BLaER1 treated with 17β-estradiol and CSF1 and Interleukin-3, amounts not matched to agents 10 nM and 100 nM (cell line): ENCODE data around the gene TCF23.

Experiments used
- H3K27ac ChIP-seq, 11 experiments: shearing (Covaris generic); formaldehyde crosslinking; 2 replicates each; pipeline ENCODE4 v1.8.1; 2022
- H3K27me3 ChIP-seq, 11 experiments: shearing (Covaris generic); formaldehyde crosslinking; 2 replicates each; pipeline ENCODE4 v1.8.1; 2022
- H3K36me3 ChIP-seq, 11 experiments: shearing (Covaris generic); formaldehyde crosslinking; 2 replicates each; pipeline ENCODE4 v1.8.1; 2022
- H3K4me1 ChIP-seq, 10 experiments: shearing (Covaris generic); formaldehyde crosslinking; 2 replicates each; pipeline ENCODE4 v1.8.1; 2022
- H3K4me2 ChIP-seq, 11 experiments: shearing (Covaris generic); formaldehyde crosslinking; 2 replicates each; pipeline ENCODE4 v1.8.1; 2022
- H3K4me3 ChIP-seq, 10 experiments: shearing (Covaris generic); formaldehyde crosslinking; 2 replicates each; pipeline ENCODE4 v1.8.1; 2022
- H3K9ac ChIP-seq, 11 experiments: shearing (Covaris generic); formaldehyde crosslinking; 2 replicates each; pipeline ENCODE4 v1.8.1; 2022
- H3K9me3 ChIP-seq, 11 experiments: shearing (Covaris generic); formaldehyde crosslinking; replicated peaks in 1 of 11; 2 replicates each; pipeline ENCODE4 v1.8.1; 2022
- H4K20me1 ChIP-seq, 11 experiments: shearing (Covaris generic); formaldehyde crosslinking; 2 replicates each; pipeline ENCODE4 v1.8.1; 2022
- Cebpa-rat ChIP-seq, 11 experiments: shearing (Covaris generic); IDR thresholded peaks; 2 replicates each; pipeline ENCODE4 v1.8.1; 2022

TCF23 gene

DNA sequence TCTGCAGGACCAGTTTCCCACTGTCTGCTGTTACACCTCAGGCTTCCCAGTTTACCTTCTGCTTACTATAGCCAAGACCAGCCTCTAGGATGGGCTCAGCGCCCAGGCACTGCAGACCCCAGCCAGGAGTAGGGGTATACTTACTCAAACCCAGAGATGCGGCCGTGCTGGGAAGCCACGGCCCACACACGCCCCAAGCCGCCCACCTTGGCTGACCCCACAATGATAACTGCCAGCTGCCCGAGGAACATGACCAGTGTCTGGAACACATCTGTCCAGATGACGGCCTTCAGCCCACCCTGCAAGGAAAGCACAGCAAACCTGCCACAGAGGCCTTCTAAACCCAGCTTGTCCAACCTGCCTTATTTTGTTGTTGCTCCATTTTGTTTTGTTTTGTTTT lies 56.4 kb downstream of the TCF23 start:
- TF ChIP-seq Cebpa-rat (IDR thresholded peaks at IDR 0.05), result no peak
- H3K36me3 ChIP-seq, result peaks cover 83 to 100% (median 96%) of the 10 kb centered on the region in 11 experiments
- H3K4me1 ChIP-seq, result peaks cover 12 to 42% (median 19%) of the 10 kb centered on the region in 10 experiments
- H3K4me2 ChIP-seq, result no peak overlapping the region
- H3K4me3 ChIP-seq, result no peak overlapping the region
- peaks cover 0 to 81% (median 28%) of the 10 kb centered on the region in 11 experiments; a peak in 12 of 22 replicates for H4K20me1 ChIP-seq
- no peaks in the 10 kb centered on the region for H3K9me3 ChIP-seq
- no peak overlapping the region for H3K9ac ChIP-seq
- H3K27me3 ChIP-seq, result no peaks in the 10 kb centered on the region
- H3K27ac ChIP-seq, result no peak overlapping the region

GRCh38 chr2:27206346-27206745 lies 57.5 kb downstream of the TCF23 start:
- peaks cover 74 to 90% (median 86%) of the 10 kb centered on the region in 11 experiments for H3K36me3 ChIP-seq
- no peaks in the 10 kb centered on the region for H3K27me3 ChIP-seq

More at GRCh38 chr2:27206346-27206745, 57.5 kb downstream of the TCF23 start:
- no peak overlapping the region for H3K4me2 ChIP-seq
- no peaks in the 10 kb centered on the region for H3K9me3 ChIP-seq
- no peak overlapping the region for H3K9ac ChIP-seq
- peaks cover 23 to 54% (median 29%) of the 10 kb centered on the region in 10 experiments for H3K4me1 ChIP-seq
- peaks cover 0 to 79% (median 28%) of the 10 kb centered on the region in 11 experiments; a peak in 12 of 22 replicates for H4K20me1 ChIP-seq
- H3K27ac ChIP-seq, result no peak overlapping the region
- no peak for TF ChIP-seq Cebpa-rat (IDR thresholded peaks at IDR 0.05)
- H3K4me3 ChIP-seq, result no peak overlapping the region
